ENCODE results near the gene OR2T12.
A peak's percentile ranks its signal among the peaks of the same experiment; 100 is the strongest.
"Not testable (repeated sequence)": the region's sequence is repeated elsewhere in the genome, so short reads cannot be mapped to it uniquely, and the experiment has no call there.

Gene OR2T12, protein sequence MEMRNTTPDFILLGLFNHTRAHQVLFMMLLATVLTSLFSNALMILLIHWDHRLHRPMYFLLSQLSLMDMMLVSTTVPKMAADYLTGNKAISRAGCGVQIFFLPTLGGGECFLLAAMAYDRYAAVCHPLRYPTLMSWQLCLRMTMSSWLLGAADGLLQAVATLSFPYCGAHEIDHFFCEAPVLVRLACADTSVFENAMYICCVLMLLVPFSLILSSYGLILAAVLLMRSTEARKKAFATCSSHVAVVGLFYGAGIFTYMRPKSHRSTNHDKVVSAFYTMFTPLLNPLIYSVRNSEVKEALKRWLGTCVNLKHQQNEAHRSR

GRCh38 chr1:248303324-248303723 is at the start of gene OR2T12:
Gene OR2T12, minus strand, starts transcription at chr1:248303424. Its CDS starts 7,846 bp downstream, at chr1:248295578.
- DNase-seq: no peak

DNA sequence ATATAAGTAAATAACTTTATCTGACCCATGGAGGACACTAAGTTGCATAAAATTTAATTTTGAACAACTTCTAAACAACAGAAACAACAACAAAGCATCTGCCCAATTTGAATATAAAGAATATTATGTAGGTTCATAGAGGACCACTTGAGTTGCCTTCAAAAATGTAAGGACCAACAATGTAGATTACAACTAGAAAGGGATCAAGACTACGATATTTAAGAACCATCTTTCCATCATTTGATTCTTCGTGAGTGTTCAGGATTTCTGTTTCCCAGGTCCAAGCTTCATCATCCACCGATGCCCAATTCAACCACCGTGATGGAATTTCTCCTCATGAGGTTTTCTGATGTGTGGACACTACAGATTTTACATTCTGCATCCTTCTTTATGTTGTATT is 45.3 kb upstream of the OR2T12 start, which contains the start of gene OR14C36:
Gene OR14C36, plus strand, starts transcription at position 301 of the 400 bp plus-strand sequence. Its CDS starts 0 bp downstream, at position 301.
- no peak for DNase-seq

DNA sequence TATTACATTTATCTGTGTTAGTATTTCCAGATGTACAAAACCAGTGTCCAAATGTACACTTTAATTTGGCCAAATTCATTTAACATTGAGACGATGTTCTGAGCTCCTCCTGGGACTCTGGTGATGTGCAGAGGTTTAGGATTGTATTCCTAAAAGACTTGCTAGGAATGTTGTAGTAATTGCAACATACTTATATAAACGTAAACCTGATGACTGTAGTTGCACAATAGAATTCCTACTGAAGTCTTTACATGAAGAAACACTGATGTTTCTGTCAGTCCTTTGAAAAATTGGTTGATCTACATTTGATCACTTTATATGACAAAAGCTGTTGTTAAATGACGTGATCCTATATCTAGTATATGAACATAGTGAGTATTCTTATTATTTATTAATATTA is 40.2 kb upstream of the OR2T12 start:
- DNase-seq: no peak

- no peak for DNase-seq
These were observed 21.2 kb upstream of the OR2T12 start, which contains the start of gene OR2M7 for GRCh38 chr1:248324468-248324867. Gene OR2M7, minus strand, starts transcription at chr1:248324568. Its CDS starts 0 bp downstream, at chr1:248324568.

DNA sequence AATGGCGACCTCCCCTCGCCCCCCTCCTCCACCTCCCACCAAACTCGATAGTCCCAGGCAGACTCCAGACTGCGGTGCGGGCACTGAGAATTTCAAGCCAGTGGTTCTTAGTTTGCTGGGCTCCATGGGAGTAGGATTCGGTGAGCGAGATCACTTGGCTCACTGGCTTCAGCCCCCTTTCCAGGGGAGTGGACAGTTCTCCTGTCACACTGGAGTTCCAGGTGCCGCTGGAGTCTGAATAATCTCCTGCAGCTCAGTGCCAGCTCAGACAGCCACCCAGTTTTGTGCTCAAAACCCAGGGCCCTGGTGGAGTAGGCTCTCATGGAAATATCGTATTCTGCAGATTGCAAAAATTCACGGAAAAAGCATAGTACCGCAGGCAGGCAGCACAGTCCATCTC is 13.6 kb upstream of the OR2T12 start:
- DNase-seq: no peak

GRCh38 chr1:248306740-248307139 is 3.5 kb upstream of the OR2T12 start:
- DNase-seq: not testable (repeated sequence)

DNA sequence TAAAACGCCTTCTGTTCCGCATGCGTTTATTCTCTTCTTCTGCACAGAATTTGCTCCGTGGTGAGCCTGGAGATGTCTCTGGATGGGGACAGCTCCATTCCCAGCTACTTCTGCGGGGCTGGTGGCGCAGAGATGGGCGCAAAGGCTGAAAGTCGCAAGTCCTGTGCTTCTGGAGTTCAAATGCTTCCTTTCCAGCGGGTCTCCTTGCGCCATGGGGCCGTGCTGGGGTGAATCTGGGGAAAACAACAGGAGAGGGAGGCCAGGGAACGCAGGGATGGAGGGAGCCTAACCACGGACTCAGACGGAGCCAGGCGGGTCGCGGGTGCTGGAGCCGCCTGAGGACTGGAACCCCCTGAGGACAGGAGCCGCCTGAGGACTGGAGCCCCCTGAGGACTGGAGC is 2.9 kb upstream of the OR2T12 start:
- DNase-seq: no peak

GRCh38 chr1:248305672-248306071 is 2.4 kb upstream of the OR2T12 start:
- DNase-seq: not testable (repeated sequence)

DNA sequence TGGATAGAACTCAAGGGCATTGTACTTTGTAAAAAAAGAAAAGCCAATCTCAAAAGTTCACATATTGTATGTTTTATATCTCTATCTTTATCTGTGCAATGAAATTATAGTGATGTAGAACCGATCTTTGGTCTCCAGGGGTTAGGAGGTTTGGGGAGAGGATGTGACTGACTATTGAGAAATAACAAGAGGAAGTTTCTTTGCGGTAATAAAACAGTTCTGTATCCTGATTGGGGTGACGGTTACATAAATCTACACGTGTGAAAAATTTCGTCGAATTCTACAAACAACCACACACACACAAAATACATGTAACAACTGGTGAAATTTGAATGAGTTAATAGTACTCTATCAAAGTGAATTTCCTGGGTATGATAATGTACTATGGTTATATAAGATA is 14.8 kb downstream of the OR2T12 start:
- no peak for DNase-seq

DNA sequence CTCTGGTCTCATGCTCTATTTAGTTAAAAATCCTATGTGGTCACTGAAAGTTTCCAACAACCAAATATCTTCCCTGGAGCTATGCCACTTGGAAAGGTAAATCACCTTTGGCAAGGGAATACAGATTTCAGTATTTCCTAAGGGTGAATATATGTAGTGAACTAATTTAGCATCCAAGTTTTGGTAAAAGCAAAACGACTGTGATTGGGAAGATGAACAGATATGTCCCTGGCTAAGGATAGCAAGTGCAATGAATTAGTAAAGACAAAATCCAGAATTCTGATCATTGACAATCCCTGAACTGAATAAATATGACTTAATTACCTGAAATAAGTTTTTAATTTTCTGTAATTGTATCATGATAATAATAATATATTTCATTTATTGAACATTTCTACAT is 25.3 kb downstream of the OR2T12 start, which contains the start of gene OR2T33:
Gene OR2T33, minus strand, starts transcription at position 101 of the 400 bp plus-strand sequence. CDS start 4,162 bp downstream, outside the sequence.
- no peak for DNase-seq

GRCh38 chr1:248273225-248273624 is 30.0 kb downstream of the OR2T12 start:
- DNase-seq: not testable (repeated sequence)

- no peak for DNase-seq
These were observed 35.0 kb downstream of the OR2T12 start for GRCh38 chr1:248268178-248268577.

DNA sequence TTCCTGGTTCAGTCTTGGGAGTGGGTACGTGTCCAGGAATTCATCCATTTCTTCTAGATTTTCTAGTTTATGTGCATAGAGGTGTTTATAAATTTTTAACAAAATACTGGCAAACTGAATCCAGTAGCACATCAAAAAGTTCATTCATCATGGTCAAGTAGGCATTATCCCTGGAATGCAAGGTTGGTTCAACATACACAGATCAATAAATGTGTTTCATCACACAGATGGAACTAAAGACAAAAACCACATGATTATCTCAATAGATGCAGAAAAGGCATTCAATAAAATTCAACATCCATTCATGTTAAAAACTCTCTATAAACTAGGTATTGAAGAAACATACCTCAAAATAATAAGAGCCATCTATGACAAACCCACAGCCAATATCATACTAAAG is 43.9 kb downstream of the OR2T12 start:
- DNase-seq: not testable (repeated sequence)

- peak in 1 of 2 experiments; percentile 2 for DNase-seq
These were observed 60.0 kb downstream of the OR2T12 start for GRCh38 chr1:248243204-248243603.

All from stimulated activated CD4-positive, alpha-beta T cell treated with anti-CD3 and anti-CD28 coated beads, Interleukin-4, amount 100 ng/mL, for 4 hours (primary cell).